Gastrocnemius medialis (tissue), 4 donors: Measurements from ENCODE around the gene ABCD4.

Experiments
- POLR2A ChIP-seq, 2 donors: fragments of 450-650 bp; IDR thresholded peaks; one replicate each; pipeline ENCODE4 v1.6.1; 2017; ENCODE audit warnings: antibody characterized with exemption in 2 of 2, mild to moderate bottlenecking in 2 of 2, moderate library complexity in 2 of 2
- TF ChIP-seq, protein P1 (sequence below), 5 experiments: fragments of 450-650 bp in 3 of 5; fragments of 200-600 bp in 2 of 5; sonication (generic) in 2 of 5; IDR thresholded peaks in 4 of 5; conservative IDR thresholded peaks in 1 of 5; 1 replicate in 4 of 5; 2 replicates in 1 of 5; pipeline ENCODE4 v1.5.1; 2016 to 2019; ENCODE audit warnings: antibody characterized with exemption in 5 of 5, mild to moderate bottlenecking in 3 of 5, moderate library complexity in 3 of 5

DNA sequence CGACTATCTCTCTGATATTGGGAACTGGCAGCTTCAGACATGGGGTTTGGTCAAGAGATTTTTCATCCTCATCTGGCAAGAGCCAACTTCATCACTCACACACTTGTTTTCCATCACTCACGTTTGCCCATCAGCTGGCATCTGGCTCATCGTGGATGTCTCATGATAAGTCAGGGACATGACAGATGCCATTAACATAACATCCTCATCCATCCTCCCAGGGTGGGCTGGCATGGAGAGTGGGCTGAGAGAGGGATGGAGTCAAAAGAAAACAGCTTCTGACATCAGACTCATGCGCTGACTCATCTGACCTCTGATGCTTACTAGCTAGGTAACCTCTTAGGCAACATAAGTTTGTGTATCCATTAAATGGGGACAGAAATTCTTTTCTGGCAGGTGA lies 65.3 kb downstream of the ABCD4 start:
- no peak for TF ChIP-seq POLR2A (IDR thresholded peaks at IDR 0.05)
- TF ChIP-seq, protein P1, sequence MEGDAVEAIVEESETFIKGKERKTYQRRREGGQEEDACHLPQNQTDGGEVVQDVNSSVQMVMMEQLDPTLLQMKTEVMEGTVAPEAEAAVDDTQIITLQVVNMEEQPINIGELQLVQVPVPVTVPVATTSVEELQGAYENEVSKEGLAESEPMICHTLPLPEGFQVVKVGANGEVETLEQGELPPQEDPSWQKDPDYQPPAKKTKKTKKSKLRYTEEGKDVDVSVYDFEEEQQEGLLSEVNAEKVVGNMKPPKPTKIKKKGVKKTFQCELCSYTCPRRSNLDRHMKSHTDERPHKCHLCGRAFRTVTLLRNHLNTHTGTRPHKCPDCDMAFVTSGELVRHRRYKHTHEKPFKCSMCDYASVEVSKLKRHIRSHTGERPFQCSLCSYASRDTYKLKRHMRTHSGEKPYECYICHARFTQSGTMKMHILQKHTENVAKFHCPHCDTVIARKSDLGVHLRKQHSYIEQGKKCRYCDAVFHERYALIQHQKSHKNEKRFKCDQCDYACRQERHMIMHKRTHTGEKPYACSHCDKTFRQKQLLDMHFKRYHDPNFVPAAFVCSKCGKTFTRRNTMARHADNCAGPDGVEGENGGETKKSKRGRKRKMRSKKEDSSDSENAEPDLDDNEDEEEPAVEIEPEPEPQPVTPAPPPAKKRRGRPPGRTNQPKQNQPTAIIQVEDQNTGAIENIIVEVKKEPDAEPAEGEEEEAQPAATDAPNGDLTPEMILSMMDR (IDR thresholded peaks at IDR 0.05 in 4 of 5, conservative IDR thresholded peaks at IDR 0.05 in 1 of 5) = no peak
